EH (cell line): Measurements from ENCODE around the gene EPB41.
A peak's percentile ranks its signal among the peaks of the same experiment; 100 is the strongest.
"Not testable (repeated sequence)": the region's sequence is repeated elsewhere in the genome, so short reads cannot be mapped to it uniquely, and the experiment has no call there.

Experiments
- DNase-seq: peaks from one replicate; pipeline ENCODE4 v3.0.0-alpha.2; 2015; ENCODE audit warnings: low read depth

EPB41 gene

DNA sequence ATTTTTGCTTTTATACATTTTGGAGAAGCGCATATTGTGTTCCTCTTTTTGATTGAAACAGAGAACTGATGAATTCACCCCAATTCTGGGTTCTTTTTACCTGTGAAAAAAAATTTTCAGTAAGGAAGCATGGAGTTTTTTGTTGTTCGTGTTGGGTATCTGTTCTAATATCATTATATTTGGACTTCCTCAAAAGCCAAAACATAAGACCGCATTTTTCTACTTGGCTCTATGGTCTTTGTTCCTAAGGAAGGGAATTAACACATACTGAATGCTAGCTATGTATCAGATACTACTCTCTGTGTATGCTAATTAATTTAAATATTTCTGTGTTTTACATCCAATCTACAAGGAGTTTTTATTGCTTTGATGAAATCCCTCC lies 12.9 kb downstream of the EPB41 start:
- DNase-seq = no peak

DNA sequence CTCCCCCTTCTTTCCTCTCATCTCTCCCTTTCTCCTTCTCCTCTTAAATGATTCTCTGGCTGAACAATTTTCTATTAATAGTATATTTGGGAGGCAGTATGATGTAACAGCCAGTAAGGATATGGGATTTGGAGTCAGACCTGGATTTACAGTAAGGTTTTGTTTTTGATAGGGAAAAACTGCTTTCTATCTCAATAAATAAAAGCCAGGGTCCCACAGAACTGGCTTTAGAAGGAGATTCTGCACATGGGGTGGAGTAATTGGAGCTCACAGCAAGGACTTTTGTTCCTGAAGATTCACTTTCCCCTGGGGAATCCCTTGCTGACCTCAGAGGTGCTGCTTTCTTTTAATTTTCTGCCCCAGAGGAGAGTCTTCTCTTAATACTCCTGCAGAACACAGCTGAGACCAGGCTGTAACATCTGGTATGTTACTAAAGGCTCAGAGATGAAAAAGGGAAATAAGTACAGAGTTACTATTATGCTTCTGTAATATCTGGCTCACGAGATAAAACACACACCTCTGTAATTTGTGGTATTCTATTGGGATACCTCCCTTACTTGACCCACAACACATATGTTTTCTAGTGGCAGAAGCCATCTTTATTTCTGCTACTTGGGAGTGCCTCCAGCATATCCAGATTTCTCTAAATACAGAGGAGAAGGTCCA lies 13.4 kb downstream of the EPB41 start:
- peak; percentile 71 for DNase-seq

DNA sequence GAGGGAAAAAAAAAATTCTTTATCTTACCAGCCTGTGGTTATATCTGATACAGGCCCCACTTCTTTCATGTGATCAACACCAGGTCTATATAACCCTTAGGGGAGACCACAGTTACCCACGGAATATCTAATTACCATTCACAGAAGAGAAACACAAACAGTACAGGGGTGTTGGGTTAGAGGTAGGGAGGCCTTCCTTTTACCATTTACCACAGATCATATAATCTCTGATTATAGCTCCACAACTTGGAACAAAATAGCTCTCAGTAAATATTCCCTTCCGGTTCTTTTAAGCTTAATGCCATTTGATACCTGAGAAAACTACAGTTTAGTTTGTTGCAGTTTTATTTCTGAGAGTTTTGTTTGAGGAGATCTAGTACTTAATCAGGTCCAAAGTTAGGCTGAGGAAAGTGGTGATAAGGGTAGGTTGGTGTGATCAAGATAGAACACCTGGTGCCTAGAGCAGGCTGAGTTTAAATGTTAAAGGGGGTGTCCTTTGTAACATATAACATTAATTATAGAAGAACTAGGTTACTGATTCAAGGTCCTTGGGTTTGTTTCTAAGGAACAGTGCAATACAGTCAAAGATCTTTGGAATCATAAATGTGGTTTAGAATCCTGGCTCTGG lies 14.1 kb downstream of the EPB41 start:
- DNase-seq = peak; percentile 2

DNA sequence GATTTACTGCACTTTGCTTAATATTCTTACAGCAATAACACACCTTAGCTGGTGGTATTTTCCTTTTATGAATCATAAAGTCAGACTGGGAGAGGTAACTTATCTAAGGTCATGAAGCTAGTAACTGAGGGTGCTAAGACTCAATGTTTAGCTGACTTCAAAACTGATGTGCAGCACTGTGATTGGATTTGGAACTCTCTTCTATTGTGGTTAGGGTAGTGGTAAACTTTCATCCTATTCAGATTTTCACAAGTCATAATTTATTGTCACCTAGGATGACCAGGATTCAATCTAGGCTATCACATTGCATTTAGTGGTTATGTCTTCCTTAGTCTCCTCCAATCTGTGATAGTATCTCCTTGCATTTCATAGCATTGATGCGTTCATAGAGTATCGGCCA lies 18.9 kb downstream of the EPB41 start:
- no peak for DNase-seq

DNA sequence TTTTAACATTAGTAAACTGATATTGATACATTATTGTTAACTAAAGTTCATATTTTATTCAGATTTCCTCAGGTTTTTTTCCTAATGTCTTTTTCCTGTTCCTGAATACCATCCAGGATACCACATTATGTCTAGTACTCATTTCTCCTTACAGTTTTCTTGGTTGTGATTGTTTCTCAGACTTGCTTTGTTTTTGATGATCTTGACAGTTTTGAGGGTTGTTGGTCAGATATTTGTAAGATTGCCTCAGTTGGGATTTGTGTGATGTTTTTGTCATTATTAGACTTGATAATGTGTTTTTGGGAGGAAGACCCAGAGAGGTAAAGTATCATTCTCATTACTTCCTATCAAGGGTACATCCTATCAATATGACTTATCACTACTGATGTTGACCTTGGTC lies 19.5 kb downstream of the EPB41 start:
- no peak for DNase-seq

DNA sequence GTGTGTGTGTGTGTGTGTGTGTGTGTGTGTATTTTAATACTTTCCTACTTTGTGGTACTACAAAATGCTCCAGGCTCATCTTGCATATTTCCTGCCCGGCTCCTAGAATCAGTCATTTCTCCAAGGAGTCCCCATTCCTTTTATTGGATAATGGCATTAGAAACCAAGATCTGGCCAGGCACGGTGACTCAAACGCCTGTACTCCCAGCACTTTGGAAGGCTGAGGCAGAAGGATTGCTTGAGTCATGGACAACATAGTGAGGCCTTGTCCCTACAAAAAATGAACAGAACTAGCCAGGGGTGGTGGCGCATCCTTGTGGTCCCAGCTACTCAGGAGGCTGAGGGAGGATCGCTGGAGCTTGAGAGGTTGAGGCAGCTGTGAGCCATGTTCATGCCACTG lies 20.3 kb downstream of the EPB41 start:
- peak; percentile 55 for DNase-seq

DNA sequence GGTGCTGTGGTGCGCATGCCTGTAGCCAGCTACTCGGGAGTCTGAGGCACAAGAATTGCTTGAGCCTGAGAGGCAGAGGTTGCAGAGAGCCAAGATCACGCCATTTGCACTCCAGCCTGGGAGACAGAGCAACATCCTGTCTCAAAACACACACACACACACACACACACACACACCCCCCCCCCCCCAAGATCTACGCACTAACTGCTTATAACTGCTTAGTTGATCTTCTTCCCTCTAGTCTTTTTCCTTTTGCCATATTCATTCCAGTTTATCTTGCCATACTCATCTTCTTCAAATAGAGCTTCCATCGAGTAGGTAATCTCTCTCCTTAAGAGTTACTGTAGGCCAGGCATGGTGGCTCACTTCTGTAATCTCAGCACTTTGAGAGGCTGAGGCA lies 20.9 kb downstream of the EPB41 start:
- DNase-seq = no peak

DNA sequence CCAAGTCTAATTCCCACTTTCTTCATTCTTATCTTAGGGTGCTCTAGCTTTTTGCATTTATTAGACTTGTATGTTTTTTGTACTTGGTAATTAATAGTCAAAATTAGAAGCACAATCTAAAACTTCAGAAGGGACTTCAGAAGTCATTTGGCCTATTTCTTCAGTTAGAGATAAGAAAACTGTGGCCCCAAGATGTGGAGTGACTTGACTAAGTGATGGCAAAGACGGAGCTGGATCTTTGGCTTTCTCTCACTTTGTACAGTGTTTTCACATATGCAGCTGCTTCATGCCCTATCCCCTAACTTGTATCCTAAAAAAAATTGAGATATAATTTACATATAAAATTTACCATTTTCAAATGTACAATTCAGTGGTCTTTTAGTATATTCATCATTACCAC lies 21.7 kb downstream of the EPB41 start:
- DNase-seq = no peak

DNA sequence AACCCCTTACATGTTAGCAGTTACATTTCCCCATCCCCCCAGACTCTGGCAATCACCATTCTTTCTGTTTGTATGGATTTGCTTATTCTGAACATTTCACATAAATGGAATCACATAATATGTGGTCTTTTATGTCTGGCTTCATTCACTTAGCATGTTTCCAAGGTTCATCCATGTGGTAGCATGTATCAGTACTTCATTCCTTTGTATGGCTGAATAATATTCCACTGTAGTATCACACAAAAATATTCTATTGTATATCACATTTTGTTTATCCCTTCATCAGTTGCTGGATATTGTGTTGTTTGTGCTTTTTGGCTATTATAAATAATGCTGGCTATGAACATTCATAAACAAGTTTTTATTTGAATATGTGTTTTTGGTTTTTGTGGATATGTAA lies 22.2 kb downstream of the EPB41 start:
- DNase-seq = no peak

DNA sequence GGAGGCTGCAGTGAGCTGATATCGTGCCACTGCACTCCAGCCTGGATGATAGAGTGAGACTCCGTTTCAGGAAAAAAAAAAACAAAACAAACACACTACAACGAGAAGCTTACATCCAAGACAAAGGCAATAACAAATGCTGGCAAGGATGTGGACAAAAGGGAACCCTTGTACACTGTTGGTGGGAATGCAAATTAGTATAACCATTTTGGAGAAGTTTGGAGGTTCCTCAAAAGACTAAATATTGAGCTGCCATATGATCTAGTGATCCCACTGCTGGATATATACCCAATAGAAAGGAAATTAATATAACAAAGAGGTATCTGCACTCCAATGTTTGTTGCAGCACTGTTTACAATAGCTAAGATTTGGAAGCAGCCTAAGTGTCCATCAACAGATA lies 29.2 kb downstream of the EPB41 start:
- DNase-seq = not testable (repeated sequence)

DNA sequence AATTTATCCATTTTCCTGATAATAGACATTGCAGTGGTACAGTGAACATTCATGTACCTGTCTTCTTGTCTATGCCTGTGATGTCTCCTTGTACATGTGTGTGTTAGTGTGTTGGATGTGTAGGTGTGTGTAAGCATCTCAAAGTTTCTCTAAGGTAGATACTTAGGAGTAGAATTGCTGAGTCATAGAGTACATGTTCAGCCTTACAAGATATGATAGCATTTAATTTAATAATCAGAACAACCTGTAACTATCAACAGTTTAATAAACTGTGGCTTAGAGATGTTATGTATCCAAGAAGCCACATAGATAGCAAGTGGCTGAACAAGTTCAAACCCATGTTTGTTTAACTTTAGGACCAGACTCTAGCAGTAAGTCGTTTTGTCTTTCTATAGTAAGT lies 35.6 kb downstream of the EPB41 start:
- no peak for DNase-seq

DNA sequence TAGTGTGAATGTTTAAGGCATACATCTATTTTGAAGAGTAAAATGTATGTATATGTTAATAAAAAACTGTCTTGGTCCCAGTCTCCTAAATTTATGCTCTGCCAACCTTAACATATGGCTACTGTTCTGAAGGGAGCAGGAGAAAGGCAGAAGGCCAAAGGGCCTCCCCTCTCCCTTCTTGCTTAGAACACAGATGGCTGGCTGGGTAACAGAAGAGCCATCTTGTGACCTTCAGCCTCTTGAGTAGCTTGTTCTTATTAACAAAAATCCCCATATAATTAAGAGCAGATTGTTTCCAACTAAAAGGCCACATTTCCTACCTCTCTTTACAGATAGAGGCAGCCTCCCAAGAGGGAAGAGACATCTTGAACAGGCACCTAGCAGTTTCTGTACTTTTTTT lies 36.1 kb downstream of the EPB41 start:
- no peak for DNase-seq

DNA sequence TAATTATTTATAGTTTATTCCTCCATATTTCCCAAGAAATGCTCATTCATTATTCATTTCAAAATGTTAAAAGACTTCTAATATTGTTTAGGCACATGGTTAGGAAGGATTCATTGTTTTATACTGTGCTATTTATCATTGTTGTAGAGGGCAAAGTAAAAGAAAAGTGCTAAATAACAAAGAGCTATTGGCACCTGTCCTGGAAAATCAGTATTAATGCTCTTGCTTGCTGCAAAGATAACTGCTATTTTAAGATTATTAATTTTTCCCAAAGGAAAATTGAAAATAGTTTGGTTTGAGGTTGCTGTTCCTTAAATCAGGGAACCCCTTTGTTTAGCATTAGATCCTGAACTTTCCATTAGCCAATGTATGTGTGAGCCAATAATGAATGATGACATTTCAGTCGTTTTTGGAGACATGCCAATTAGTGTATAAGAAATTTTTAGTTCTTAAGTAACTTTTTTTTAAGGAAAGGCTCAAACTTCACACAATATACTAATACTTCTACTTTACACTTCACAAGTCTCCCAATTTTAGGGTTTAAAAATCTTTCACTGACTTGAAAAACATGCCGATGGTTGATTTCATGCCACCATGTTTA lies 39.9 kb downstream of the EPB41 start:
- no peak for DNase-seq

DNA sequence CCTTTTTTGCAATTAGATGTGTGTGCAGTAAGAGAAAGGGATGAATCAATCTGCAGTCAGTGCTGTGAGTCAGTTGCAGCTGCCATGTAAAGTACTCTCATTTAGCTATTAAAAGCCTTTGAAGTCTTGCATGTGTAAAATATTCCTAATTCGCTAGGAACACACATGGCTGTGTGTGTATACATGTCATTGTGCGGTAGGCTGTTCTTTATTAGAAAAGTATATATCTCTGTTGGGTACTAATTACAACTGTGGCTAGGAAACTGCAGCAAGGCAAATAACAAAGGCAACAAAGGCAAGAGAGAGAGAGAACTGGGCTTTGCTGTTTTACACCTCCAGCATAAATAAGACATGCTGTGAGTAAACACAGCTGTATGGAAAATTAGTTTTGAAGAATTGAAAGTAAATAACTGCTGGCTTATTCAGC lies 41.7 kb downstream of the EPB41 start:
- peak; percentile 23 for DNase-seq

DNA sequence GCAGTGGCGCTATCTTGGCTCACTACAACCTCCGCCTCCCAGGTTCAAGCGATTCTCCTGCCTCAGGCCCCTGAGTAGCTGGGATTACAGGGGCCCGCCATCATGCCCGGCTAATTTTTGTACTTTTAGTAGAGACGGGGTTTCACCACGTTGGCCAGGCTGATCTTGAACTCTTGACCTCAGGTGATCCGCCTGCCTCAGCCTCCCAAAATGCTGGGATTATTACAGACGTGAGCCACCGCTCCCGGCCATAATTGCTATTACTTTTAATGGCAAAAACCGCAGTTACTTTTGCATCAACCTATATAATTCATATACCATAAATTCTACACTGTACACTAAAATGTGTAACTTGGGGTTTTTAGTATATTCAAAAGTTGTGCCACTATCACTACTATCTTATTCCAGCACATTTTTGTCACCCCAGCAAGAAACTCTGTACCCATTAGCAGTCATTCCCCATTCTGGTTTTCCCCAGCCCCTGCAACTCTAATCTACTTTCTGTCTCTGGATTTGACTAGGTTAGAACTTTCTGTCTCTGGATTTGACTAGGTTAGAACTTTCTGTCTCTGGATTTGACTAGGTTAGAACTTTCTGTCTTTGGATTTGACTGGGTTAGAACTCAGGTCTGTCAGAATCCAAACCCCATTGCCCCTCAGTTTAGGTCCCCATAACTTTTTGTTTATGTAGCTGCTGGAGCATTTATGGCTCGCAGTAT lies 47.9 kb downstream of the EPB41 start:
- DNase-seq = not testable (repeated sequence)

DNA sequence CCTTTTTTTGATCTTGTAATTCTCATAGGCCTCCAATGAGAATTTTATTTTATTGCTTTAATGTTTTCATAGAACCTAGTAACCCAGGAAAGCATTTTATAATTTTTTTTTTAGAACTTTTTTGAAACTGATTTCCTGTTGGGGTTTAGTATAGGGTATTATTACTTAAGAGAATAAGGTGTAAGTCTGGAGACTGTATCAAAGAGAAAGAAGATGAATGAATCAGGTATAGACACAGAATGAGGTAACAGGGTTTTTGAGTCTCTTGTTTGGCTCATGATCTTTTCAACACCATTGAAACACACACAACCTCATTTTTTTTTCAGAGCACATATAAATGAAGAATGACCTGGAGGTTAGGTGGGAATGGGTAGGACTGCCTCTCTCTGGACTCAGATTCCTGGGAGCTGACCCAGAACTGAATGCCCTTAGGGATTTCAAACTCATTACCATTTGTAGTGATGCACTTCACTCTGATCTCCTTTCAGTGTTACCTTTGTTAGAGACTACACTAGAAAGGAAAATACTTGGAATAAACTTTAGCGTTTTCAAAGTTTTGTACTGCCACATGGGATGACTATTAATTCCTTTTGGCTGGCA lies 51.0 kb downstream of the EPB41 start:
- DNase-seq = peak; percentile 4

DNA sequence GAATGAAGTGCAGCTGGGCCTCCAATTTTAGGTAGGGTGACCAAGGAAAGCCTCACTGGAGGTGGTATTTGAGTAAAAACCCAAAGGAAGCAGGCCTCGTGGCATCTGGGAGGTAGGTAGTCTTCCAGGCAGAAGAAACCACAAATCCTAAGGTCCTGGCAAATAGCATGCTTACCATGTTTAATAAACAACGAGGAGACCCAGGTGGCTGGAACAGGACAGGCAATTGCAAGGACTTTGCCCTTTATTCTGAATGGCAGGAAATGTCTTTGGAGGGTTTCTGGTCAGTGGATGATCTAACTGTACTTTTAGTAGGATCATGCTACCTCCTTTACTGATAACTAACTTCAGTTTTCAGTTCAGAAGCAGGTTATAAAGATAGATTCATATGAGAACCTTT lies 52.2 kb downstream of the EPB41 start:
- no peak for DNase-seq

DNA sequence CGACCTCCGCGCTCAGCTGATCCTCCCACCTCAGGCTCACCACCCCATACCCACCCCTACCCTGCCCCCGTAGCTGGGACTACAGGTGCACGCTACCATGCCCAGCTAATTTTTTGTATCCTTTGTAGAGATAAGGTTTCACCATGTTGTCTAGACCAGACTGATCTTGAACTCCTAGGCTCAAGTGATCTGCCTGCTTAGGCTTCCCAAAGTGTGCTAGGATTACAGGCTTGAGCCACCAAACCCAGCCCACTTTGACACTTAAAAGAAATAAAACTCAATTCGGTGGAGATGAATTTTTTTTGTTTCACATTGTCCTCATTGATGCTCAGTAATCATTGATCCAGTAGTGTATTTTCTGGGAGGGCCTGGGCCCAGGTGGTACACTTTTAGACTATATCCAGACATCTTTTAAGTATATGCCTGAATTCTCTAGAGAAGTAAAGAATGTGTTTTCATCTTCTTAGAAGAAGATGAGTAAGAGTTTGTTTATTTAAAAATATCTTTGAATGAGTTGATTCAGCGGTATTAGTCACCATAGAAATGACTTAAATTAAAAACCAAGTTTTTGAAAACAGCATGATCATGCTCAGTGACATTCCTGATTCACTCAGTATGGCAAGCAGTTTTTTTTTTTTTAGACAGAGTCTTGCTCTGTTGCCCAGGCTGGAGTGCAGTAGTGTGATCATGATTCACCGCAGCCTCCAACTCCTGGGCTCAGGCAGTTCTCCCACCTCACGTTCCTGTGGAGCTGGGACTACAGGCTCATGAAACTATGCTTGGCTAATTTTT lies 57.8 kb downstream of the EPB41 start:
- peak; percentile 98 for DNase-seq

DNA sequence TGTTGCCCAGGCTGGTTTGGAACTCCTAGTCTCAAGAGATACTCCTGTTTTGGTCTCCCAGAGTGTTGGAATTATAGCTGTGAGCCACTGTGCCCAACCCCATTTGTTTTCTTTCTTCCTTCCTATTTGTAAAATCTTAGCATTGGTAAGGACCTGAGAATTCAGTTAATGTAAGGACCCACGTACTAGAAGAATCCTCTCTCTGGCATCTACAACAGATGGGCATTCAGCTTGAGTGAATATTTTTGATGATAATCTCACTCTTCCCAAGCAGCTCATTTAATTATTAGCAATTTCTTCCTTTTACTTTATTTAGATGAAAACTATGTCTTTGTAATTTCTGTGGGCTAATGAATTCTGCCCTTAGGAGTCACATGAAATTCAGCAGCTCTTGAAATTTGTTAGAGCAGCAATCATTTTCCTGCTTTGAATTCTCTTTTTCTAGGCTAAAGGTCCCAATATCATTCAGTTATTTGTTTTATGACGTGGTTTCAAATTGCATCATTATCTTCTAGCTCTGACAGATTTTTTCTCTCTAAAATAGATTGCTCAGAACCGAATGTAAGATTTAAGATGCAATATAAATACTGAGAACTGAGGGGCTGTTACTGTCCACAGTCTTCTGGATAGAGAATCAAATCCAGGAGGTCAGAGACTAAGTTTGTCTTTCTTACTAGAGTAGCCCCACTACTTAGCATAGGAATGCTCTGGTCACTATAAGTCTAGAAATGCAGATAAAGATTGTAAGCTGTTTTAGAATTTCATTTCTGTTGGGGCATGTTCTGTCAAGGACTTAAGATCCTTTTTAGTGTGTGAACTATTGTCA lies 59.4 kb downstream of the EPB41 start:
- DNase-seq = peak; percentile 67

DNA sequence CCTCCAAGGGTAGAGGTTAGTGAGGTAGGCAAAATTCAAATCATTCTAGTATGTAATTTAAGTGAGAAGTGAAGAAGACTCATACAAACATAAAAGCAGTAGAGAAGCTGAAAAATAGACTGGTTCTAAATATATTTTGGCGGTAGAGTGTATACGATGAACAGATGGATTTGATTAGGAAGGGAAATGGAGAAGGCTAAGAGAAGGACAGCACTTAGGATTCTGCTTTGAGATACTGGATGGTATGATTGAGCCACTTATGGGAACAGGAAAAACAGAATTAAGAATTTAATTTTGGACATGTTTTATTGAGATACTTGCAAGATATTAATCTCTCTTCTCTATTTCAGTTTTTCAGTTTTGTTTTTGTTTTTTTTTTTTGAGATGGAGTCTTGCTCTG lies 60.1 kb downstream of the EPB41 start:
- DNase-seq = peak; percentile 64

DNA sequence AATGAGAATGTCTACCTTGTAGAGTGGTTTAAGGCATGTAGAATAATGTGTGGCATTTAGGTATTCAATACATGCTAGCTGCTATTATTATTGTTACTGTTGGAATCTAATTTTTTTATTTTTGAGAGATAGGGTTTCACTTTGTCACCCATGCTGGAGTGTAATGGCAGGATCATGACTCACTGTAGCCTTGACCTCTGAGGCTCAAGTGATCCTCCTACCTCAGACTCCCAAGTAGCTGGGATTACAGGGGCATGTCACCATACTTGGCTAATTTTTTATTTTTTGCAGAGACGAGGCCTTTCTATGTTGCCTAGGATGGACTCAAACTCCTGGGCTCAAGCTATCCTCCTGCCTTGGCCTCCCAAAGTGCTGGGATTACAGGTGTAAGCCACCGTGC lies 61.9 kb downstream of the EPB41 start:
- DNase-seq = peak; percentile 42
